Measurements from ENCODE around the gene RPL18.
"Not testable (repeated sequence)": the region's sequence is repeated elsewhere in the genome, so short reads cannot be mapped to it uniquely, and the experiment has no call there.

RPL18 gene

DNA sequence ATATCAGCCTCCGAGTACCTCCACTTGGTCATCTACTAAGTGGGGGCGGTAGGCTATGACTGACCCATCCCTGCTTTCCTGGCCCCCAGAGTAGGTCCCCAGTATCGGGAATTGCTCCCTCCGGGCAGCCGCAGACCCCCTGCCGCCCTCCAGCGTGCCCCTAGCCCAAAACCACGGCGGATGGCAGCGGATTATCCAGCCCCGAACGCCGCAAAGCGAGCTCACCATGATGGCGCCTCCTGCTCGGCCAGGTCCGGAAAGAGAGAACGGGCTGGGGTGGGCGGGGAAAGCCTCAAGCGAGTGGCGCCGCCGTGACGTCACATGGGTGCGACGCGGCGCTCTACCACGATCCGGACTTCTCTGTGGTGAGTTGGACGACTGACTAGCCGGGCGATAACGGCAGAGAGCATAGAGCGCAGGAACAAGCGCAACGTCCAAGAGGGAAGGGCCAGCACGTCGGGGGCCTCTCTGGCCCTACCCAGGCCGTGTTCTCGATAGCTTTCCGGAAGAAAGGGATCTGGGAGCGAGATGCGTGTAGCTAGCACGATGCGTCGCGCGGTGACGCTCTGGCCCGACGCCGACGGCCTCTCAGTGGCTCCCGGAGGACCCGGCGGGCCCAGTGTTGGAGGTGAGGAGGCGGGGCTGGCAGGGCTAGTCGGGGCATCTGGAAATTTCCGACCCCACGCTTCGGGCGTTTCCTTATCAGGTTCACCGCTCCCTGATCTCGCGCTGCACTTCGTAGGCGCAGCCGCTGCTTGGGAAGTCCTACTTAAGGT is at the start of gene RPL18, which contains the start of gene SPHK2:
TSS of gene RPL18 (minus strand) at position 263 of the 776 bp plus-strand sequence. CDS start at position 228, 35 bp downstream.
TSS of gene SPHK2 (plus strand) at position 591 of the 776 bp plus-strand sequence. CDS start 1,009 bp downstream, outside the sequence.
- in situ Hi-C loops (cut with MboI; ENCODE audit: low sequenced_read_pairs) = no loop called here

DNA sequence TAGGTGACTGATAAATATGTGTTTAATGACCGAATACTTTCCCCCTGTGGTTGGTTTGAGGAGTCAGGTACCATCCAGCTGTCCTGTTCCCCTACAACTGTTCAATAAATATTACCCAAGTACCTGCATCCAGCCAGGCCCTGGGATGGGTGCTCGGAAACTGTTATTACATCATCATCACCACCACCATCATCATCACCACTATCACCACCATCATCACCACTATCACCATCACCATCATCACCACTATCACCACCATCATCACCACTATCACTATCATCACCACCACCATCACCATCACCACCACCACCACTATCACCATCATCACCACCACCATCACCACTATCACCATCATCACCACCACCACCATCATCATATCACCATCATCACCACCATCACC is 49.8 kb upstream of the RPL18 start:
- in situ Hi-C loops (cut with MboI; ENCODE audit: low sequenced_read_pairs) = no loop called here

DNA sequence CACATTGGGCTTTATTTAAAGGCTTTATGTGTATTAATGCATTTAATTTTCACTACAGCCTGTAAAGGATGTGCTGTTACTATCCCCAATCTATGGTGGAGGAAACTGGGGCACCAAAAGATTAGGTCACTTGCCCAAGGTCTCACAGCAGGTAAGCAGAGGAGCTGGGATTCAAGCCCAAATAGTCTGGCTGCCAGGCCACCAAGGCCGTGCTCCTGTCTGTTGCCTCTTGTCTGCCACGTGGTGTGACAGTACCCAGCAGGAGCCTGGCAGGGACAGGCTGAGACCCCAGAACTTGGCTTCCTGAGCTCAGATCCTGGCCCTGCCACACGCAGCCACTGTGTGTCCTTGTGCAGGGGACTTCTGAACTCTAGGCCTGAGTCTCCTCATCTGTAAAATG is 49.4 kb upstream of the RPL18 start:
- in situ Hi-C loops (cut with MboI; ENCODE audit: low sequenced_read_pairs) = no loop called here

DNA sequence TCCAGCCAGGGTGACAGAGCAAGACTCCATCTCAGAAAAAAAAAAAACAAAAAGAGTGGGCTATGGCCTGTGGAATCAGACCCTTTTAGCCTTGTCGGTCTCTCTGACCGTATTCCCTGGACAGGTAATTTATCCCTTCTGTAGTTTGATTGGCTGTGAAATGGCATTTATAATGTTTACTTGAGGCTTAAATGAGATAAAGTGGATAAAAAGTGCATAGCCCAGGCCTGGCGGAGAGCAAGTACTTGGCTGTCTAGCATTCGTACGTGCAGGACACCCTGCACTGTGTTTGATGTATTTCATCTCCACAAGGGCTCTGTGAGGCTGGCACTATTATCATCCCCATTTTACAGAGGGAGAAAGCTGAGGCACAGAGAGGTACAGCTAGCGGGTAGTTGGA is 46.8 kb upstream of the RPL18 start:
- in situ Hi-C loops (cut with MboI; ENCODE audit: low sequenced_read_pairs) = no loop called here

DNA sequence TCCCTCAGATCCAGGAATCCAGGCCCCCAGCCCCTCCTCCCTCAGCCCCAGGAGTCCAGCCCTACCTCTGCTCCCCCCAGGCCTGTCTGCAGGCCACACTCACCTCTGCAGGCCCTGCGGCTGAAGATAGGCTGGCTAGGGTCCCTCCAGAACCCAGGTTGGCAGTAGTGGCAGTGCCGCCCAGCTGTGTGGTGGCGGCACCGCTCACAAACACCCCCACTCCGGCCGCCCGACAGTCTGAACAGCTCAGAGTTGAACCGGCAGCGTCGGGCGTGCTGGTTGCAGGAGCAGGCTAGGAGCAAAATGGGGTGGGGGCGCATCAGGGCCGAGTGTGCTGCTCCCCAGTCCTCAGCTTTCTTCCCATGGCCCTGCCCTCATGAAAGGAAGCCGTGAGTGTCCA is 45.5 kb upstream of the RPL18 start:
- in situ Hi-C loops (cut with MboI; ENCODE audit: low sequenced_read_pairs) = no loop called here

DNA sequence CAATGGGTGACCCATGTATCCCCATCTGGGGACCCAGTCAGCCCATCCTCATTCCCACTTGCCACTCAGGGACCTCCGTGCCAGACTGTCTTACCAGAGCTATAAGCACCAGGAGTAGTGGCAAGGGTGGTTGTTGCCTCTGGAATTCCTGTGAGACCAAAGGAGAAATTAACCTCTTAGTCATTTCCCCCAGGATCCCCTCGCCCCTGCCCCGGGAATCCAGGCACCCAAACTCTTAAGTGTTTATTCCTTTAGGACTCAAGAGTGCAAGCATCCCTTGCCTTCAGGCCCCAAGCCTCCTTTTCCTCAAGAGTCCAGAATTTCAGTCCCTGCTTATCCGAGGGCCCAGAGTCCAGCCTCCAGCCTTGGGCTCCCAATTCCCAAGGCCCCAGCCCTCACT is 44.7 kb upstream of the RPL18 start:
- in situ Hi-C loops (cut with MboI; ENCODE audit: low sequenced_read_pairs) = no loop called here

DNA sequence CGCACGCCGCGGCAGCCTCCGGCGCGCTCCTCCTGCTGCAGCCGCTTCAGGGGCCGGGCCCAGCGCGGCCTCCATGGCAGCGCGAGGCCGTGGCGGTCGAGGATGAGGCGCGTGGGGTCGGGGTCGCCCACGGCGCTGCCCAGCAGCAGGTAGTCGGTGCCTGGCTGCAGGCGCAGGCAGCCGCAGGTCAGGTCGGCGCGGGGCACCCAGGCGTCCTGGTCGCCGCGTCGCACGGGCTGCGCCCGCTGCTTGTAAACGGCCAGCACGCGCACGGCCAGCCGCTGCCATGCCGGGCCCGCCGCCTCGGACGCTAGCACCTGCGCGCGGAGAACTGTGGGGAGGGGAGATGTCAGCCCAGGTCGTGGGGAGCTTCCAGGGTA is 42.7 kb upstream of the RPL18 start:
- in situ Hi-C loops (cut with MboI; ENCODE audit: low sequenced_read_pairs) = no loop called here

DNA sequence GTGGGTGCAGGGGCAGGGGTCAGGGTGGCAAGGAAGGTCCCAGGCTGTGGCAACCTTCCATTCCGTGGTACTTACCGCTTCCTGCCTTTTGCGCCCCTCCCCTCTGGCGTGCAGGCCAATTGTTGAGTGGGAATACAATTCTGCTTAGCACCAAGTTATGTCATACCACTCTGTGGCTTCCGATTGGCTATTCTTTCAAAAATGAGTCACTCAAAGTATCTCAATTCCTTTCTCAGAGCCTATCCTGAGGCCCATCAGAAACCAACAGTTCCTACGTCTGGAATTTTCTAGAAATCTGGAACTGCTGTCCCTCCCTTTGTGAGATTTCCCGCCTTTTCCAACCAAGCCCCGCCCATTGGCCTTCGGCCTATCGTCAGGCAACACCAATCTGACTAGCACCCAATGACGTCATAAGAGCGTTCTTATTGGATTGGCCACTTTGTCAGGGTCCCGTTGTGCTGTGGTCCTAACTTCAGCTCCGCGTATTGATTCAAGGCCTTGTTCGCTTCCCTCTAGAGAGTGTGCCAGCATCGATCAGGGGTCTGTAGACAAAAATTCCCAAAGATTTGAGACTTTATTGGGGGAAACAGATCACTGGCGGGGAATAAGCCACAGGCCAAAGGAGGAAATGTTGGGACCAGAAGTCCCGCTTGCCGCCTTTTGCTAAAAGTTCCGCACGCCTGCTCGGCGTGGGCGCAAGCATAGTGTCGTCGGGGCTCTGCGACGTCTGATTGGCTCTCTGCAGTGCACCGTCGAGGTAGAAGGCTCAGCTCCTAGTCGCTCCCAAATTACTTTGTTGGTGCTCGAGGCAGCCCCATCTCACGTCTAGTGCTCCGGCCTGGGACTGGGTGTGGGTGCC is 42.1 kb upstream of the RPL18 start:
- in situ Hi-C loops (cut with MboI; ENCODE audit: low sequenced_read_pairs) = no loop called here

DNA sequence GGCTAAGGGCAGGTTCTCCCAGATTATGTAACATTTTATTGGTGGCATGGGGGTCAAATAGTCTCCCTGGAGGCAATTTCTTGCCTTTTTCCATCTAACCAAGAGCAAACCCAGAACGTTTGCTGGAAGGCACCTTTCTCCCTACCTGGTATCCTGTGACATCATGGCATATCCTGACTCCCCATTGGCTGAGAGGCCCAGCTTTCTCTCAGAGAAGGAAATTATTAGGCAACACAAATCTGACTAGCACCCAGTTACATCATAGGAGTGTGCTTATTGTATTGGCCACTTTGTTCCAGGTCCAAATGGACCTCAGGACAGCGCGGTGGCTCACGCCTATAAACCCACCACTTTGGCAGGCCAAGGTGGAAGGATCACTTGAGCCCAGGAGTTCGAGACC is 40.8 kb upstream of the RPL18 start:
- in situ Hi-C loops (cut with MboI; ENCODE audit: low sequenced_read_pairs) = no loop called here

DNA sequence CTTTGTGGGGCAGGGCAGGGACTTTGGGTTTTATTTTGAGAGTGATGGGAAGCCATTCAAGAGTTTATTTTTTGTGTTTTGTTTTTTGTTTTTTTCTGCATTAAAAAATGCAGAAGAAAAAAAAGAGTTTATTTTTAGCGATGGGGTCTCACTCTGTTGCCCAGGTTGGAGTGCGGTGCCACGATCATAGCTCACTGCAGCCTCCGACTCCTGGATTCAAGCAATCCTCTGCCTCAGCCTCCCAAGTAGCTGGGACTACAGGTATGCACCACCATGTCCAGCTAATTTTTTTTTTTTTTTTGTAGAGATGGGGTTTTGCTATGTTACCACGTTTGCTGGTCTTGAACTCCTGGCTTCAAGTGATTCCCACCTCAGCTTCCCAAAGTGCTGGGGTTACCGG is 39.5 kb upstream of the RPL18 start:
- in situ Hi-C loops (cut with MboI; ENCODE audit: low sequenced_read_pairs) = no loop called here

DNA sequence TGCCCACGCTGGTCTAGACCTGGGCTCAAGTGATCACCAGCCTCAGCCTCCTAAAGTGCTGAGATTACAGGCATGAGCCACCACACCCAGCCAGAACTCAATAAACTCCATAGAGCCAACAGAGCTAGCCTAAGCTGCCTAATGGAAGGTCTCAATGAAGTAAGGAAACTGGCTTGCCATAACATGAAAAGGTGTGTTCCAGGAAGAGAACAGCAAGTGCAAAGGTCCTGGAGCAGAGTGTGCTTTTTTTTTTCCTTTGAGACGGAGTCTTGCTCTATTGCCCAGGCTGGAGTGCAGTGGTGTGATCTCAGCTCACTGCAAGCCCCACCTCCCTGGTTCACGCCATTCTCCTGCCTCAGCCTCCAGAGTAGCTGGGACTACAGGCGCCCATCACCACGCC is 38.9 kb upstream of the RPL18 start:
- in situ Hi-C loops (cut with MboI; ENCODE audit: low sequenced_read_pairs) = not testable (repeated sequence)

DNA sequence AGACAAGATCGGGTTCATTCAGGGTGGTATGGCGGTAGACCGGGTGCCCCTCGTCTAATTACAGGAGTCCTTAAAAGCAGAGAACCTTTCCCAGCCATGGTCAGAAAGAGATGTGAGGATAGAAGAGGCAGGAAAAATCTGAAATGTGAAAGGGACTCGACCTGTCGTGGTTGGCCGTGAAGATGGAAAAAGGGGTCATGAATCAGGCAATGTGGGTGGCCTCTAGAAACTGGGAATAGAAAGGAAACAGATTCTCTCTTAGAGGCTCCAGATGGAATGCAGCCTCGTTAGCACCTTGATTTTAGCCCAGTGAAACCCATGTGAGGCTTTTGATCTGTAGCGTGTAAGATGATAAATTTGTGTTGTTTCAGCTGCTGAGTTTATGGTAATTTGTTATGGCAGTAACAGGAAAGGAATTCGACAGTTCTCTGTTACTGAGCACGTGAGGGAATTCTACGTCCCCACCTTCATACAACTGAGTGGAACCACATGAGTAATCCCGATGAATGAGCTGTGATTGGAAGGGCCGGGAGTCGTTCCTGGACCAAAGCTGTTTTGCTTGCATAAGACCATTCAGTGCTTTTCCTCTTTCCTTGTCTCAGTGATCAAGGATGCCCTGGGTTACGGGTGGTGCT is 38.0 kb upstream of the RPL18 start:
- in situ Hi-C loops (cut with MboI; ENCODE audit: low sequenced_read_pairs) = no loop called here

DNA sequence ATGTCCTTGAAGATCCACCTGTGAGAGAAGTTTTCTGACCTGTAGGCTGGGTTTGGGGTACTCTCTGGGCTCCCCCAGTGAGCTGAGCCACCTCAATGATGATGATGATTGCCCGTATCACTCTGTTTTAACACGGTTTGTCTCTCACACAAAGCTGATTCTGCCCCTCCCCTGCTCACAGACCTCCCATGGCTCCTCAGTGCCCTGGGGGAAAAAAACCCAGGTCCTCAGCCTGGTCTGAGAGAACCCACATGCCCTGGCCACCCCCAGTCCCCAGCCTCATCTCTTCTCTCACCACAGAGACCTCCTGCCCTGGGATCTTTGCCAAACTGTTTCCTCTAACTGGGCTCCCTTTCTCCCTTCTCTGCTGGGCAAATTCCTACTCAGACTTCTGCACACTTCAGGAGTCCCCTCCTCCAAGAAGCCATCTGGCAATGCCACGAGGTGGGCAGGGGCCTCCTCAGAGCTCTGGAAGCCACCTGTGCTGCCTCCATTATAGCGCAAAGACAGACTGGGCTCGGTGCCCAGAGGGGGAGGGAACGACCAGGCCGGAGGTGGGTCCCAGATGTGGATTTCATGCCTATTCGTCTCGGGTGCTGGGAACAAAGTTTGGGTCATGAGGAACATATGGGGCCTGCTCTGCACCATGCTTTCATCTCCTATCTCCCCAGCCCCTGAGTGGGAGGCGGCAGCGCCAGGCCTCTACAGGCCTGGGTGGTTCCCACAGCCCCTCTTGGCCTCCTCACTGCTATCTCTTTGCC is 35.5 kb upstream of the RPL18 start:
- in situ Hi-C loops (cut with MboI; ENCODE audit: low sequenced_read_pairs) = no loop called here

DNA sequence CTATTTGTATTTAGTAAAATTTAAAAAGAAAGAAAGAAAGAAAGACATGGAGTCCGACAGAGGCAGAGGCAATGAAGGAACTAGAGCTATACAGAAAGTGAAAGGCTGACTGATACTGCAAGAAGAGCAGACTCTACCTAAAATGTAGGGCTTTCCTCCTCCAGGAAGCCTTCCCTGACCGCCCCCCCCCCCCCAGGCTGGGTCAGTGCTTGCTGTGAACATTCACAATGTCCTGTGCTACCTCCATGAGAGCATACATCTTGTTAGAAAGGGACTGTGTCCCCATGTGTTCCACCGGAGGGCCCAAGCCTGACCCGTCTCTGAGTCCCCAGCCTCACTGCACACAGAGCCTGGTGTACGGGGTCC is 32.7 kb upstream of the RPL18 start:
- in situ Hi-C loops (cut with MboI; ENCODE audit: low sequenced_read_pairs) = no loop called here

DNA sequence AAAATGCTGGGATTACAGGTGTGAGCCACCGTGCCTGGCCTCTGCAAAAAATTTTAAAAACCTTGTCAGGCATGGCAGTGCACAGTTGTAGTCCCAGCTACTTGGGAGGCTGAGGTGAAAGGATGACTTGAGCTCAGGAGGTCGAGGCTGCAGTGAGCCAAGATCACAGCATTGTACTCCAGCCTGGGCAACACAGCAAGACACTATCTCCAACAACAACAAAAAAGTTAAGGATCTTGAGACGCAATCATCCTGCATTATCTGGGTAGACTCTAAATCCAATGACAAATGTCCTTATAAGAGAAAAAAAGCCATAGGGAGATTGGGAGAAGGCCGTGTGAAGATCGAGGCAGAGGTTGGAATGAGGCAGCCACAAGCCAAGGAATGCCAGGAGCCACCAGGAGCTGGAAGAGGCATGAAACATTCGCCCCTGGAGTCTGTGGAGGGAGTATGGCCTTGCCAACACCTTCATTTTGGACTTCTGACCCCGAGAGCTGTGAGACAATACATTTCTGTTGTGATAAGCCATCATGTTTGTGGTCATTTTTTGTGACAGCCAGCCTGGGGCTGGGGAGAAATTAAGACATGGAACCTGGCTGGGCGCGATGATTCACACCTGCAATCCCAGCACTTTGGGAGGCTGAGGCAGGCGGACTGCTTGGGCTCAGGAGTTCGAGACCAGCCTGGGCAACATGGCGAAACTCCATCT is 32.1 kb upstream of the RPL18 start:
- in situ Hi-C loops (cut with MboI; ENCODE audit: low sequenced_read_pairs) = no loop called here

DNA sequence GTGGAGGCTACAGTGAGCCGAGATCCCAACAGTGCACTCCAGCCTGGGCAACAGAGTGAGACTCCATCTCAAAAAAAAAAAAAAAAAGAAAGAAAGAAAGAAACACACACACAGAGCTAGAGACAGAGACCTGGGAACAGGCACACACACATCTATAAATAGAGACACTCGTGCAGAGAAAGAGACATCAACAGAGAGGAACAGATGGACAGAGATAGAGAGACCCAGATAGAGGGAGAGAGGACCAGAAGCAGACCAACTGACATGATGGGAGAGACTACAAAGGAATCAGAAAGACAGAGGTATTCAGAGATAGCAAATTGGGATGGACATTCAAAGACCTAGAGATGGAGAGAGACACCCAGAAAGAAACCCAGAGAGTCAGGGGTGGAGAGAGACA is 29.2 kb upstream of the RPL18 start:
- in situ Hi-C loops (cut with MboI; ENCODE audit: low sequenced_read_pairs) = loop anchor here (25.0 kb wide), 1 partner anchor 314 kb away; the partner anchor contains the start of genes BAX and FTL

DNA sequence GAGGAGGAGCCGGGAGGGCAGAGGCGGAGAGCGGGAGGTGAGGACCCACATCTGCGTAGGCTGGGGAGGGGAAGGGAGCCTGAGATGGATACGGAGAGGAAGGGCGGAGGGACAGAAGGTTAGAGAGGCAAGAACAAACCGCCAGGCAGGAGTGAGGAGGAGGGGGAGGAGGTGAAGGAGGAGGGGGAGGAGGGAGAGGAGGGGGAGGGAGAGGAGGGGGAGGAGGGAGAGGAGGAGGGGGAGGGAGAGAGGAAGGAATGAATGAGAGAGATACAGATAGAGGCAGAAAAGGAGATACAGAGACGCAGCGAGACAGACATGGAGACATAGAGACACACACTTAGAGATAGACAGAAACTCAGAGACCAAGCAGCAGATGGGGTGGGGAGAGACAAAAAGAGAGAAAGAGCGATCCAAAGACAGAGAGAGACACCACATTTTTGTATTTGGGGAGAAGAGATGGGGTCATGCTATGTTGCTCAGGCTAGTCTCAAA is 27.8 kb upstream of the RPL18 start:
- in situ Hi-C loops (cut with MboI; ENCODE audit: low sequenced_read_pairs) = loop anchor here (25.0 kb wide), 1 partner anchor 316 kb away; the partner anchor contains the start of genes BAX and FTL

DNA sequence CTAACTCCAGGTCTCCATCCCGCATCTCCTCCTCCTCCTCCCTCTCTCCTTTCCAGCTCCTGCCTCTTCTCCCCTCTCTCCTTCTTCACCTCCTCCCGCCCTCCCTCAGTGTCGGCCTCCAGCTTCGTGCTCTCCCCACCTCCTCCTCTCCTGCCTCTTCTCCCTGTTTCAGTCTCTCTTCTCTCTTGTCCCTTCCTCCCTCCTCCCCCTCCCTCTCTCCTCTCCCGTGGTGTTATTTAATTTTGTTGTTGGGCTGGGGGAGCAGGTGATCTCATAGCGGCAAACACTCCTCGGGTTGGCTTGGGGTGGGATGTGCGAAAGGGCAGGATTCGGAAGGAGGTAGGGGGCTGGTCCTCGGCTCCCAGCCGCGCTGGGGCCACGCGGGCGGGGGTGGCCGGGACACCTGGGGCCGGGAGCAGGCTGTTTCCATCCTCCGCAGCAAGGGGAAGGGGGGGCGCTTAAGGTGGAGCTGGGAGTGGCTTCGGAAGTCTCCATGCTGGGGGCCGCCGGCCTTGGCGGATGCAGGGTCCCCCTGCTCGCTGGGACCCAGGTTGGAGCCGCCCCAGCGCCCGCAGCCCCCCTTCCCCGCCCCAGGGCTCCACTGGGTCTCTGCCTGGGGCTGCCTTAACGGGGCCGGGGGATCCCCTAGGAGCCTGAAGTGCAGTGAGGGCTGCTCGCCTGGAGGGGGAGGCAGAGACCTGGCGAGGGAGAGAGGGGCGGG is 27.2 kb upstream of the RPL18 start, which contains the start of gene CA11:
TSS of gene CA11 (minus strand) at position 187 of the 721 bp plus-strand sequence. CDS start 555 bp downstream, outside the sequence.
- in situ Hi-C loops (cut with MboI; ENCODE audit: low sequenced_read_pairs) = loop anchor here (25.0 kb wide), 1 partner anchor 316 kb away; the partner anchor contains the start of genes BAX and FTL

DNA sequence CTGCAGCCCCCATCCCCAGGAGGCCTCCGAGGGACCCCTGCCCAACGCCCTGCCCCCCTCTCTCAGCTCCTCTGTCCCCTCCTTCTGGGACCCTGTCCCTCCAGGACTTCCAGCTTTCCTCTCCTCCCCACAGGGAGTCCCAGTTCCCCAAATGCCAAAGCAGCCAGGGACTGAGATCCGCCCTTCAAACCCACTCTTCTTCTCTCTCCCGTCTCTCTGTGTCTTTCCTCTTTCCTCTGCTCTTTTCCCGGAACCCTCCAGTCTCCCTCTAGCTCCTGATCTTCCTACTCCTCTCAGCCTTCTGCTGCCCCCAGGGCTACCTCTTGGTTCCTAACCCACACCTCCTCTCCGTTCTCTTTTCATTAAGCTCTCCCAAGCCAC is 26.6 kb upstream of the RPL18 start:
- in situ Hi-C loops (cut with MboI; ENCODE audit: low sequenced_read_pairs) = loop anchor here (25.0 kb wide), 1 partner anchor 317 kb away; the partner anchor contains the start of genes BAX and FTL
